GM21381 (cell line): Measurements from ENCODE around the gene ZNF629.
A peak's percentile ranks its signal among the peaks of the same experiment; 100 is the strongest.
"Not testable (repeated sequence)": the region's sequence is repeated elsewhere in the genome, so short reads cannot be mapped to it uniquely, and the experiment has no call there.

Experiments used
- ATAC-seq: cut with Tn5 transposase; IDR thresholded peaks from one replicate; pipeline ENCODE4 v1.9.1; 2021; ENCODE audit warnings: mild to moderate bottlenecking, moderate library complexity; ENCODE audit not compliant: unreplicated experiment

Gene ZNF629

DNA sequence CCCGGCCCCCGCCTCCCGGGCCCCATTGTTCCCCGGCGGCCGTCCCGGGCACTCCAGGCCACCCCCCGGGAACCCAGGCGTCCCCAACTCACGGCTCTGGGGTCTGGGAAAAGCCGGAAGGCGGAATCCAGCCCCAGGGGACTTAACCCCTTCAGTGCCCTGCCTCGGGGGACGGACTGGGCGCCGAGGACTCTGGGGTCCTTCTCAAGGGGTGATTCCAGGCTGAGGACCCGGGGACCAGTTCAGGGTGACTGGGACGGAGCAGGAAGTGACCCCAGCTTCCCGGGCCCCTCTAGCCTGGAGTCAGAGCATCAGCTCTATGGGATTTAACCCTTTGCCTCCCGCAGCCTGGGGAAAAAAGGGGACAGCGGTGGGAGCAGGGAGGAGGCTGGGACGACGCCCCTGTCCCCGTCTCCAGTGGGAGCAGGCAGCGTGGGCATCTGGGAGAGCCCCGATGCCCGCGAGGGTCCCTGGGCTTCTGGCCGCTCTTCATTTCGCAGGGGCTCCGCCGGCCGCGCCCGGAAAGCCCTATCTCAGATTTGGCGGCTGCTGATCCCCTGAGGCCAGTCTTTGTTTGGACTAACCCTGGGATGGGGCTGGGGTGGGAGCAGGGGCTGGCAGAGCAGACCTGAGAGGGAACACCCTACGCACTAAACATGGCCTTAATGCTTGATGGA lies at the start of gene ZNF629:
ZNF629 (minus strand) TSS at position 270 of the 677 bp plus-strand sequence. CDS start 2,723 bp downstream, outside the sequence.
- no peak for ATAC-seq

DNA sequence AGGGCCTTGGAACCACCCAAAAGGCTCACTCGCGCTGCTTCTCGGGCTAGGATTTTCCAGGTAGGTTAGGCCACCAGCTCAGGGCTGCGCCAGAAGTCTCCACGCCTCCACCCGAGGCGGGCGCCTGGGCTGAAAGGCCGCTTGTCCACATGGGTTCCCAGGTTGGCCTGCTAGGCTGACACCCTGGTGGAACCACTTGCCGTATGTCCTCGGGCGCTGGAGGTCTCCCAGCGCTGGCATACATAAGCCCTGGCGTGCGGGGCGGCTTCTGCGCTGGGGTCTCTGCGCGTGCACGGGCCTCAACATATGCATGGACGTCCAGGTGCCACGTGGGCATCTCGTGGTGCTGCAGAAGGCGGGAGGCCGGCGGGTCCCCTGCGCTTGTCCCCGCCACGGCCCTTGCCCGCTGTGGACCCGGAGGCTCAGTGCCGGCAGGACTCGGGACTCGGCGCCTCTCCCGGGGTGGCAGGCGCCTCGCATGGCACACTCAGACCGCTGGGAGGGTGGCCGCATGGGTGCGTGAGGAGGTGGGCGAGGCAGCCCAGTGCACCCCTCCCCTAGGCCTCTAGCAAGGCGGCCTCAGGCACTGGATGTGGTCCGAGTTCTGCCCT lies 47.2 kb upstream of the ZNF629 start:
- ATAC-seq = no peak

DNA sequence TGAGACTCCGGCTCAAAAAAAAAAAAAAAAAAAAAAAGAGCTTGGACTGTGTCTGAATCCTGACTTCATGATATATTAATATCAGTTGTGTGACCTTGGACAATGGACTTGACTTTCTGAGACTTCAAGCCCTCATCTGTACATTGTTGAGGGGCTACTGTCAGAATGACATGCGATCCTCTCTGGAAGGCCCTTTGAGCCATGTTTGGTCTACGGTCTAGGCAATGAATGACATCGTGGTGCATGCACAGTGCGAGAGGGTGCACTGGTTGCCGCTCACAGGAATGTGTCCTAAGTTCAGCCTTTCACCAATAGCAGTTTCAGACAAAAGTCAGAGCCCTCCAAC lies 43.0 kb upstream of the ZNF629 start:
- ATAC-seq = no peak

DNA sequence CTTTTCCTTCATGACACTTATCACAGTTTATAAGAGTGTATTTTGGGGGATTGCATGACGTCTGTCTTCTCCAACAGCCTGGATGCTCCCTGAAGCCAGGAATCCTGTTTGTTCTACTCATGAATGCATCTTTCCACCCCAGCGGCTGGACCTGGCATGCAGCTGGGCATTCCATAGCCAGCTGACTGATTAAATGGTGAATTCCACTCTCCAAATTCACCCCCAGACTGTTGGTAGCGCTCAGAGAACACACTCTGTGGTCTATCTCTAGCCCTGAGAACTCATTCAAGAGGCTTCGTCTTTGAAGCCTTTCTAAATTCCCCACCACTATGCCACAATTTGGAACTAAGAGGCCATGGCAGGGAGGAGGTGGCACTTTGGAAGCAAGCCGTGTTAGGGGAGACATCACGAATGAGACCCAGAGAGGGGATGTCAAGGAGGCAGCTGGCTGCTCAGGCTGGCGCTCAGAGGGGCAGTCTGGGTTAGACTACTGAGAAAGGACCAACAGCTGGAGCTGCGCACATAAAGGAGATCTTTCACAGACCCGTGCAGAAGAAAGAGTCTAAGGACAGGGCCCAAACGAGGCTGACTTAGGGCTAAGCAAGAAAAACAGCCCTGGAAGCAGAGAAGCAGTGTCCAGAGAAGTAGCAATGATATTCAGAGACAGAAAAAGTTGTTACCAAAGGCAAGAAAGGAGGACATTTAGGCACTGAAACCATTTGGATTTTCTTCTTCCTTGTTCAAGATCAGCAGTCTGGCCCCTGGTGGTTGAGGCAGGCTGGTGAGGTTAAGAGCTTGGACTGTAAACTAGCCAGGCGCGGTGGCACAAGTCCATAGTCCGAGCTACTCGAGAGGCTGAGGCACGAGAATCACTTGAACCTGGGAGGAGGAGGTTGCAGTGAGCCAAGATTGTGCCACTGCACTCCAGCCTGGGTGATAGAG lies 42.4 kb upstream of the ZNF629 start:
- ATAC-seq = no peak

DNA sequence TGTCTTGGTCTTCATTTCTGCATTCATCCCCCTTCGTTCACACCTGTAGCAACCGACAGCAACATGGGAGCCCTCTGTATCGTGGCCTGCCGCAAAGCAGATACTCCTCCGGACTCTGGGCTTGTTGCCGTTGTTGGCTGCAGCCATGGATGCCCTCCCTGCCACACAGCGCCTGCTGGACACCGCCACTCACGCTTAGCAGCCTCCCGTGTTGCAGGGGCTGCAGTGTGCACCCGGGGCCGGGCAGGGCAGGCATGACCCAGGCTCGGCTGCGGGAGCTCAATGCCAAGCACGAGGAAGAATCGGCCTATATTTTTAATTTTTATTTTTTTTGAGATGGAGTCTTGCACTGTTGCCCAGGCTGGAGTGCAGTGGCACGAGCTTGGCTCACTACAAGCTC lies 34.9 kb upstream of the ZNF629 start:
- no peak for ATAC-seq

DNA sequence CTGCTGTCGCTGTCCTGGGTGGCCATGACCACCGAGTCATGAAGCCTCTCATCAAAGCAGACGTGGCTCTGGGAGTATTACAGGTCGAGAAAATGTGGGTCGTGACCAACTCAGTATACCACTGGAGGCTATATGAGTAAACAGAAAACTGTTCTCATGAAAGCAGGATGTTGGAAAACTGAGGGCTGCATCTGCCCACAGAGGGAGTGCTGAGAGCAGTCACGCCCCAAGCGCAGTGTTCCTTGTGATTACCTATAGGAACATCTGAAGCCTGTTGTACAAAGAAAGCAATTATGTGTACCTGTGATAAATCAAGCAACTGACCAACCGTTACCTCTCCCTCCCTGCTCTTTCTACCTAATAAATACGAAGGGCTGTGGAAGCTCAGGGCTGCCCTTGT lies 34.4 kb upstream of the ZNF629 start:
- ATAC-seq = not testable (repeated sequence)

GRCh38 chr16:30820952-30821421 lies 34.0 kb upstream of the ZNF629 start:
- ATAC-seq = no peak

GRCh38 chr16:30816769-30817168 lies 29.8 kb upstream of the ZNF629 start:
- ATAC-seq = no peak

DNA sequence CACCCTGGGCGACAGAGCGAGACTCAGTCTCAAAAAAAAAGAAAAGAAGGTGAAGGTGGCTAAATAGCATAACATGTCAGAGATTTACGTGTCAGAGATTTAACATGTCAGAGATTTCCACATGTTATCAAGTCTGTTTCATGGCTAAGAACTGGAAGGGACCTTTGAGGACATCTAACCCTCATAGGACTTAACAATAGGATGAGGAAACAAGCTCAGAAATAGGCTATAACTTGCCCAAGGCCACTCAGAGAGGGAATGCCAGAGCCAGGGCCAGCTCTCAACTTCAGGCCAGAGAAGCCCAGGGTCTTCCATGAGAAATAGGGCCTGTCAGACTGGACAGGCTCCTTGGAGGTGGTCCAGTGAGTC lies 26.8 kb upstream of the ZNF629 start:
- peak; percentile 17 for ATAC-seq

GRCh38 chr16:30809675-30810074 lies 22.7 kb upstream of the ZNF629 start:
- ATAC-seq = not testable (repeated sequence)

- not testable (repeated sequence) for ATAC-seq
Observed at GRCh38 chr16:30808890-30809426, 22.0 kb upstream of the ZNF629 start.

DNA sequence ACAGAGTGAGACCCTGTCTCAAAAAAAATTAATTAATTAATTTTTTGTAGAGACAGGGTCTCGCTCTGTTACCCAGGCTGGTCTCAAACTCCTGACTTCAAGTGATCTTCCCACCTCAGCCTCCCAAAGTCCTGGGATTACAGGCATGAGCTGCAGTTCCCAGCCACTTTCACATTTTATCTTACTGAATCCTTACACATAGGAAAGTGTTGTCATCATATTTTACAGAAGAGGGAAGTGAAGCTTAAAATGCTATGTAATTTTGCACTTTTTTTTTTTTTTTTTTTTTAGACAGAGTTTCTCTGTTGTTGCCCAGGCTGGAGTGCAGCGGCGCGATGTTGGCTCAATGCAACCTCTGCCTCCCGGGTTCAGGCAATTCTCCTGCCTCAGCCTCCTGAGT lies 21.1 kb upstream of the ZNF629 start:
- no peak for ATAC-seq

DNA sequence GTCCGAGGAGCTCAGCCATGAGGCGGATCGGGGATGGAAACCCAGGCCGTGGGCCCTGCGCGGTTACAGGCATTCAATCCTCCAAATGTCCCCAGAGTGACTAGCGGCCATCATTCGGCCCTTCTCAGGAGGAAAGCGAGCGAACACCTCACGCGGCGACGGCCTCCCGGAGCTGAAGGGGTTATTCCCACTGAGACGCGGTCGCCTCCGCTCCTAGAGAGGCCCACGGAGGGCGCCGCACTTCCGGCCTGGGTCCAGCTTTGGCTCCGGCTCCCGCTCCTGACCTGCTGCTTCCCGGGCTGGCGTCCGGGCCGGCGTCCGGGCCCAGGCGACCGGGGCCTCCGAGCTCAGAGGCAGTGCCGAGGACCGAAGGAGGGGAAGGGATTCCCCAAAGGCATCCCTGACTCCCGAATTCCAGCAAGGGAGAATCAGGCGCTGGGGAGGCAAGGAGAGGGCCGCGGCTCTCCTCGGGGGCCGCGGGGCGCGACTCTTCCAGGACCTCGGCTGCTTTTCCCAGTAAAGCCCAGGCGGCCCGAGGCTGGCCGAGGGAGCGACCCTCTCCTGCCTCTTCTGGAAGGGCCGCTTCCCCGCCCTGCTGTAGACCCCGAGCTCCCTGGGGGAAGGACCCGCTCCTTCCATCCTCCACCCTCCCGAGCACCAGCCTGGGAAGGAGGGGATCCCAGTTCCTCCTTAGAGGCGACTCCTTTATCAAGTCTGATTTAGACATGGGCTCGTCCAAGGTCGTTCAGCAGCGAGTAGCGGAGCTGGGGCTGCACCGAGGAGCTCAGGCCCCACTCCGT lies 18.6 kb upstream of the ZNF629 start:
- ATAC-seq = no peak

DNA sequence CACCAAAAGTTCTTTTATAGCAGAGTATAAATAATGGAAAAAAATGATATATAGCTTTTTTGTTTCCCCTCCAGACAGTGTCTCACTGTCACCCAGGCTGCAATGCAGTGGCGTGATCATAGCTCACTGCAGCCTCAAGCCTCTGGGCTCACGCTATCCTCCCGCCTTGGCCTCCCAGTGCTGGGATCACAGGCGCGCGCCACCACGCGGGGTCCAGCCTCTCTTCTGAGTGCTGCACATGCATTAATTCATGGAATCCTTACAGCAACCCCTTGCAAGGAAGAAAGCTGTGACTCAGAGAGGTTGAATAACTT lies 18.0 kb upstream of the ZNF629 start:
- no peak for ATAC-seq

DNA sequence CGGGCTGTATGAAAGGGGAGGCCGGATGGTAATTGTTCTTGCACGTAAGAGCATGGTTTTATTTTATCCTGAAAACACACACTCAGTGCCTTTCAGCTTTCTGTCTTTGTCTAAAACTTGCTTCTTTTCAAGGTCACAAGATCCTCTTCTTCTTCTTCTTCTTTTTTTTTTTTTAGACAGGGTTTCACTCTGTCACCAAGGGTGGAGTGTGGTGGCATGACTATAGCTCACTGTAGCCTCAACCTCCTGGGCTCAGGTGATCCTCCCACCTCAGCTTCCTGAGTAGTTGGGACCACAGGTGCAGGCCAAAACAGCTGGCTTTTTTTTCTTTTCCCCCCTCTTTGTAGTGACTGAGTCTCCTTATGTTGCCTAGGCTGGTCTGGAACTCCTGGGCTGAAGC lies 15.9 kb upstream of the ZNF629 start:
- ATAC-seq = no peak

GRCh38 chr16:30797670-30798309 lies 10.8 kb upstream of the ZNF629 start:
- no peak for ATAC-seq

- ATAC-seq = no peak
Observed at GRCh38 chr16:30794634-30795033, 7.6 kb upstream of the ZNF629 start.

DNA sequence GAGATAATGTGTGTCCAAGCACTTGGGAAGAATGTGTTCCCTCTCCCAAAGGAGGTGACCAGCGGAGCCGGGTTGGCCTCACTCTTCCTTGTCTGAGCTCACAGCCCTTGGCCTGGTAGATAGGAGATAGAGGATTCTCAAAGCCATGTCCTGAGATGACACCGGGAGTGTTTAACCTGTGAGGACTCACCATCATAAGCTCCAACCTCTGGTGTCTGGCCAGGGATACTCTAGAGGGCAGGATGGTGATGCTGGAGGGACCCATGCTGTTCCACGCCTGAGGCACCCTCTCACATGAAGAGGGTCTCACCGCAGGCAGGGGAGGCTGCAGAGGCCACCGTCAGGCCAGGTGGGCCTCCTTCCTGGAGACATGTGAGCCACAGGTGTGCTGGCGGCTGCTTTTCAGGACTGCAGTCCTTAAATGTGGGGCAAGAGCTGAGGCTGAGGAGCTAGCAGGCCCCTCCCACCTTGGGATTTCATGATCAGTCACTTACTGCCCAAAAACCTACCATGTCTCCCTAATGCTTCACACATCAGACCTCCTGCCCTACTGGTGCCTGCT lies 6.6 kb upstream of the ZNF629 start:
- no peak for ATAC-seq

DNA sequence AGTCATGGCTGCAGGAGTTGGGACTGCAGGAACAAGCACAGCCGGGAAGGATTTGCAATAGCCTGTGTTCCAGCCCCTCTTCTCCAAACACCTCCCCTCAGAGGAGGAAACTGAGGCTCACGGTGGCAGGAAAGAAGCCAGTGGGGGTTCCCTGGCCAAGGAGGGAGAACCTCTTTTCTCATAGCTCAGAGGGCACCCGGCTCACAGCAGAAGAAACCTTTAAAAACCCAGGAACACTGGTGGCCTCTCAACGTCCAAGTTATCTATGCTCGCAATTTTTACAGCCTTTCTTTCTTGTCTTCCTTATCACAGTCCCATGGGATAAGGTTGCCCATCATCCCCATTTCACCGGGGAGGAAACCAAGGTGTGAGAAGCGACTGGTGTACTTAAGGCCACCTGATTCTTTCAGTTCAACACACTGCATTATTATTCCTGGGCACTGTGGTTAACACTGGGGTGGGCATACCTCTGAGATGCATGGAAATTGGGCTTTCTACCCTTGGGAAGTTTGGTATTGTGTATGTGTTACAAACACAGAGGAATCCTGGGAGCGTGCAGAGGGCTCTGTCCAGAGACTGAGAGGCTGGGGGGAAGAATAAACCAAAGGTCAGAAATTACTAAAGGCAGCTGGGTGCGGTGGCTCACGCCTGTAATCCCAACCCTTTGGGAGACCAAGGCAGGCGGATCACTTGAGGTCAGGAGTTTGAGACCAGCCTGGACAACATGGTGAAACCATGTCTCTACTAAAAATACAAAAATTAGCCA lies 791 bp upstream of the ZNF629 start:
- no peak for ATAC-seq
